Activated CD8-positive, alpha-beta T cell treated with anti-CD3 and anti-CD28 coated beads for 36 hours (primary cell): ENCODE results near the gene DACH1. TPM values are rescaled to one million over a fixed set of nuclear protein-coding genes. Genes with fewer than 3 reads are reported as not detected.

Experiments
- ATAC-seq: fragments of 200-7000 bp; cut with Tn5 transposase; one replicate; pipeline ENCODE4 v1.10.0; 2021; ENCODE audit warnings: mild to moderate bottlenecking, moderate library complexity
- CTCF ChIA-PET: fragments of 350-600 bp; sonication (Branson Sonifier 250); formaldehyde crosslinking; loops from one replicate; lab custom pipeline; 2021; ENCODE audit warnings: antibody characterized with exemption; lab: Charles Lee
- POLR2A ChIA-PET: fragments of 350-600 bp; sonication (Branson Sonifier 250); formaldehyde crosslinking; loops from one replicate; lab custom pipeline; 2021; ENCODE audit warnings: antibody characterized with exemption; lab: Charles Lee
- DNase-seq: peaks from one replicate; pipeline ENCODE4 v3.0.0-alpha.2; 2020
- H3K27ac Mint-ChIP-seq: one replicate; pipeline ENCODE4 v1.8.0; 2021; ENCODE audit warnings: mild to moderate bottlenecking, mixed read lengths
- H3K27me3 Mint-ChIP-seq: one replicate; pipeline ENCODE4 v1.8.0; 2021; ENCODE audit warnings: mixed read lengths
- H3K36me3 Mint-ChIP-seq: one replicate; pipeline ENCODE4 v1.8.0; 2021; ENCODE audit warnings: low read depth, mixed read lengths
- H3K4me1 Mint-ChIP-seq: one replicate; pipeline ENCODE4 v1.8.0; 2021; ENCODE audit warnings: low read depth, mixed read lengths
- H3K4me3 Mint-ChIP-seq: one replicate; pipeline ENCODE4 v1.8.0; 2021; ENCODE audit warnings: mild to moderate bottlenecking, moderate library complexity, mixed read lengths
- H3K9me3 Mint-ChIP-seq: one replicate; pipeline ENCODE4 v1.8.0; 2021; ENCODE audit warnings: mixed read lengths
- CTCF ChIP-seq: fragments of 200-600 bp; IDR thresholded peaks from one replicate; pipeline ENCODE4 v1.8.0; 2022; ENCODE audit warnings: antibody characterized with exemption, mild to moderate bottlenecking
- intact Hi-C: fragments of 100-400 bp; cut with micrococcal nuclease; formaldehyde crosslinking; loops from one replicate; pipeline ENCODE4 v1.10.0; 2022
- total RNA-seq, 2 experiments: library from RNA; stranded (reverse); gene quantifications; one replicate each; pipeline ENCODE4 v1.2.3, GENCODE V29; 2021

The DACH1 gene
- total RNA-seq, 2 experiments from 2014 or later, result not detected

- Mint-ChIP-seq H3K4me3 (no peak overlapping the region), H3K4me1 (no peaks in the 10 kb centered on the region), H3K27me3 (no peaks in the 10 kb centered on the region), H3K27ac (no peak overlapping the region), H3K36me3 (no peaks in the 10 kb centered on the region), H3K9me3 (no peaks in the 10 kb centered on the region)
- TF ChIP-seq CTCF, result no peak
- DNase-seq (no peak), ATAC-seq (no peak)
- intact Hi-C loops, result no loop called here
- POLR2A ChIA-PET, result no interaction called here
- CTCF ChIA-PET, result no interaction called here
Measured at GRCh38 chr13:71722206-71722605, 144.8 kb downstream of the DACH1 start.

DNA sequence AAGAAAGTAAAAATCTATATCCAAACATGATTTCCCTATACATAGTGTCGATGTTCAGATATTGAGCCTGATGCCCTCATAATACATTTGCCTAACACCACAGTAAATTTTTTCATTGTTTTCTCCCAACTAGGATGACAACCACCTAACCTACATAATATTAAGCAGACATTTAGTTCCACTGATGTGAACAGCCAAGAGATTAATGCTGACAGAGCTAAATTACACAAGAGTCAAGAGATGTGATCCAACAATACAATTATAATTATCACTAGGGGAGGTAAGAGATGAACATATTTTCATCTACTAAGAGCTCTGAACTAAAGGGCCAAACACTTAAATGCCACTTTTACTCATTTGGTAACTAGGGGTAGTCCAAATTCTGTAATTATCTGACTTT, 145.9 kb downstream of the DACH1 start:
- Mint-ChIP-seq H3K36me3 (no peaks in the 10 kb centered on the region), H3K9me3 (no peaks in the 10 kb centered on the region), H3K27me3 (no peaks in the 10 kb centered on the region), H3K4me1 (no peaks in the 10 kb centered on the region), H3K27ac (no peak overlapping the region), H3K4me3 (no peak overlapping the region)
- intact Hi-C loops, result no loop called here
- no peak for TF ChIP-seq CTCF
- ATAC-seq, result no peak
- CTCF ChIA-PET, result no interaction called here
- POLR2A ChIA-PET, result no interaction called here
- no peak for DNase-seq

GRCh38 chr13:71718931-71719330, 148.1 kb downstream of the DACH1 start:
- no peak for TF ChIP-seq CTCF
- no peaks in the 10 kb centered on the region for H3K36me3 Mint-ChIP-seq
- intact Hi-C loops, result no loop called here
- DNase-seq (no peak), ATAC-seq (no peak)
- H3K4me3 Mint-ChIP-seq, result no peak overlapping the region
- CTCF ChIA-PET, result no interaction called here
- no peaks in the 10 kb centered on the region for H3K27me3 Mint-ChIP-seq
- no peaks in the 10 kb centered on the region for H3K9me3 Mint-ChIP-seq
- no peaks in the 10 kb centered on the region for H3K4me1 Mint-ChIP-seq
- no peak overlapping the region for H3K27ac Mint-ChIP-seq
- POLR2A ChIA-PET, result no interaction called here

- H3K9me3 Mint-ChIP-seq, result no peaks in the 10 kb centered on the region
- no peak overlapping the region for H3K4me3 Mint-ChIP-seq
- DNase-seq (no peak), ATAC-seq (no peak)
- no peak overlapping the region for H3K27ac Mint-ChIP-seq
- intact Hi-C loops, result no loop called here
- H3K27me3 Mint-ChIP-seq, result no peaks in the 10 kb centered on the region
- ChIA-PET CTCF (no interaction called here), POLR2A (no interaction called here)
- H3K36me3 Mint-ChIP-seq, result no peaks in the 10 kb centered on the region
- TF ChIP-seq CTCF, result no peak
- H3K4me1 Mint-ChIP-seq, result no peaks in the 10 kb centered on the region
Measured at GRCh38 chr13:71714802-71715375, 152.1 kb downstream of the DACH1 start.

- POLR2A ChIA-PET, result no interaction called here
- Mint-ChIP-seq H3K27me3 (no peaks in the 10 kb centered on the region), H3K4me1 (no peaks in the 10 kb centered on the region), H3K9me3 (no peaks in the 10 kb centered on the region), H3K4me3 (no peak overlapping the region), H3K36me3 (no peaks in the 10 kb centered on the region), H3K27ac (no peak overlapping the region)
- DNase-seq (no peak), ATAC-seq (no peak)
- CTCF ChIA-PET, result no interaction called here
- no peak for TF ChIP-seq CTCF
- intact Hi-C loops, result no loop called here
Measured at GRCh38 chr13:71712988-71713653, 153.9 kb downstream of the DACH1 start.
